GM18870 (cell line): ENCODE measurements around the gene KLHL17.
"Not testable (repeated sequence)": the region's sequence is repeated elsewhere in the genome, so short reads cannot be mapped to it uniquely, and the experiment has no call there.

Experiments used
- ATAC-seq: cut with Tn5 transposase; IDR thresholded peaks from one replicate; pipeline ENCODE4 v1.9.1; 2021; ENCODE audit warnings: moderate library complexity; ENCODE audit not compliant: unreplicated experiment

KLHL17 gene

DNA sequence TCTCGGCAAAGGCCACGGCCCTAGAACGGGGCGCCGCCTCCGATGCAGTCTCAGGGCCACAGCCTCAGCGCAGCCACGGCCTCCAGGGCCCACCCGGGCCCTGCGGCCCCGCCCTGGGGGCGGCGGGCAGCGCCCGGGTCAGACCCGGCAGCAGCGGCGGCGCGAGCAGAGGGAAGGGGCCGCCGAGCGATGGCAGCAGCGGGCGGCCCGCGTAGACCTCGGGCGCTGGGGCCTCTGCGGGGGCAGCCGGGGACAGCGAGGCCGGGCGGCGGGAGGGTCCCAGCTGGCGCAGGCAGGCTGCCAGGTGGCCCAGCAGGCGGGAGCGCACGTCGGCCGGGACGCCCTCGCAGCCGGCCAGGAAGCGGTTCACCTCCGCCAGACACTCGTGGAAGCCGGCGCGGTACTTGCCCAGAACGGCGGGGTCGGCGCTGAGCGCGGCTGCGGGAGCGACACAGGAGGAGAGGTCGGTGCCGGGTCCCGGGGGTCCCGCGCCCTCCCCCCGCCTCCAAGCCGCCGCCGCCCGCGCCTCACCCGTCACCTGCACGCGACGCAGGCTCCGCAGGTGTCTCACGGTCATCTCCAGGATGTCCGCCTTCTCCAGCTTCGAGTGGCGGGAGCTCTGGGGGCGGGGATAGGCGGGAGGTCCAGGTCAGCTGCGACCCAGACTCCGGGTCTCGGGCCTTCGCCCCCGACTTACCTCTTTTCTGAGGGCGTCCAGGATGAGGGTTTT lies 38.8 kb downstream of the KLHL17 start:
- ATAC-seq = no peak

GRCh38 chr1:999725-1000356 lies 39.5 kb downstream of the KLHL17 start, which contains the start of gene HES4:
Gene HES4 (minus strand): TSS chr1:1000097. CDS start chr1:999973, 124 bp downstream.
- no peak for ATAC-seq

GRCh38 chr1:1000357-1001056 lies 40.1 kb downstream of the KLHL17 start:
- no peak for ATAC-seq

DNA sequence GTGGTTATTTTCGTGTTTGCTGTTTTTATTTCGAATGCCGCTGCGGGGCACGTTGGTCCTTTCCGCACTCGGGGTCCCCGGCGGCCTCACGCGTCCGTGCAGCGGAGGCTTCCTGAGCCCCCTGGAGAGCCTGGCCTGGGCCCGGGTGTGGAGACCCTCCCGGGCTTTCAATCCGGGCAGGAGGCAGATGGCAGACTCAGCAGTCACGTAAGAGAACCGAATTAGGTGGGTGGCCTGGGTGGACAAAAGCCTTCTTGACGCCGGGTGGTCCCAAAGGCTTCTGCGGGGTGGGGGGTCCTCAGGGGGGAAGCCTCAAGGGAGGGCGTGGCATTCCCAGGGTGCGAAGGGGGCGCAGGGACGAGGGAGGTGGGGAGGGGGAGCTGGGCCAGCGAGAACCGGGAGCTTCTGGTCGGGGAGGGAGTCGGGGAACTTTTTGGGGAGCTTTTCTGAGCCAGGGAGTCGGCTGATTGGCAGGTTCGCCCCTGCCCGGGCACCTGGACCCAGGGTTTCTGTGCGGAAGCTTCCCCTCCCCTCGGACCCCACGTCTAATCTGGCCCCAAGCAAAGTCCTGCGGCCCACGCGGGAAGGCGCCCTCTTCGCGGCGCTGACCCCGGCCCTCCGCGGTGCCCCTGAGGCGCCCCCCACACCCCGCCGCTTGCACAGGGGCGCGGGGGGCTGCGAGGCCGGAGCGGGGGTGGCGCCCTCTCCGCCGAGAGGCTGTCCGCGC lies 40.8 kb downstream of the KLHL17 start:
- ATAC-seq = no peak

- no peak for ATAC-seq
Measured at GRCh38 chr1:1003618-1004419, 43.4 kb downstream of the KLHL17 start.

DNA sequence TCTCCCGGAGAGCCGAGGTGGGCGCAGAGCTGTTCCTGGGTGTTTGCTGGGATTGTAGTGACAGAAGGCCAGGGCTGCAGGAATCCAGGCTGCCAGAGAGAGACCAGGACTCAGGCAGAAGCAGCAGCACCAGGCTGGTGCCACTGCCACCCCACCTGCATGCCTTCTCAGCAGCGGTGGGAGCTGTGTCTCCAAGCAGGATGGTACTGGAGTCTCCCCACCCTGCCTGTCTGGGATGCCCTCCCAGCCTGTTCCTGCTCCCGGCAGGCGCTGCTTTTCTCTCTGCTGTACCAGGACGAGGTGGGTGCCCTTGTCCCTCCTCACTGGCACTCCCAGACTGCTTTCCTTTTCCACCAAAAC lies 44.0 kb downstream of the KLHL17 start:
- ATAC-seq = no peak

- ATAC-seq = no peak
Measured at GRCh38 chr1:1004780-1005697, 44.7 kb downstream of the KLHL17 start.

- no peak for ATAC-seq
Measured at GRCh38 chr1:1005774-1006304, 45.5 kb downstream of the KLHL17 start.

DNA sequence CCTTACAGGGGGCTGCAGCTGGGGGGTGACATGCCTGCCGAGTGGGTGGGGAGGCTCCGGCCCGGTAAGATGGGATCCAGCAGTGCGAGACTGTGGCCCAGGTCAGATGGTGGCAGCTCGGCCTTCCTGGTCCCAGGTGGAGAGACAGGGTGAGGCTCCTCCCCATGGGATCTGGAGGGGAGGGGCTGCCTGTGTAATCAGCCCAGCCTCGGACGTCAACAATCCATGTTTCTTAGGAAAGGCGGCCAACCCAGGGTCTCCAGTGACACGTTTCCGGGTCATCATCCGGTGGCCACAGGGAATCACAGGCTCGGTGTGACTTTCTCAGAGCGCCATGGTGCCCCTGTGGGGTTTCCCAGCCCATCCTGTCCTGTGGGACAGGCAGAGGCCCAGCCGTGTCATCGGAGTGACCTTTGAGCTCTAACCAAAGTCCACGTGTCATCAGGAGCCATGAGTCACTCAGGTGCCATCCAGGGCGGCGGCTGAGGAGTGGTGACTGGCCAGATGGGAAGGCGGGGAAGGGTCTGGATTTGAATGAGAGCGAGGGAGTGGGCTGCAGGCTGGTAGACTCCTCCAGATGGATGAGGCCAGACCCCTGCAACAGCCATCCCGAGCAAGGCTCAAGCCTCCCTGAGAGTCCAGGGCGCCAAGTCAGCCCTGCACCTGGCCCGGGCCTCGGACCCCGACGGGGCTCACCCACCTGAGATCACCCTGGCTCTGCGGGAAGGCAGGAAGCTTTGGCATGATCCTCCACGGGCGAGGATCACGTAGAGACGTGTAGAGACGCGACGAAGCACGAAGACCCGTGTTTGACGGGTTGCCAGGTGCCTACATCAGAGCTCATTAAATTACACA lies 46.1 kb downstream of the KLHL17 start:
- no peak for ATAC-seq

DNA sequence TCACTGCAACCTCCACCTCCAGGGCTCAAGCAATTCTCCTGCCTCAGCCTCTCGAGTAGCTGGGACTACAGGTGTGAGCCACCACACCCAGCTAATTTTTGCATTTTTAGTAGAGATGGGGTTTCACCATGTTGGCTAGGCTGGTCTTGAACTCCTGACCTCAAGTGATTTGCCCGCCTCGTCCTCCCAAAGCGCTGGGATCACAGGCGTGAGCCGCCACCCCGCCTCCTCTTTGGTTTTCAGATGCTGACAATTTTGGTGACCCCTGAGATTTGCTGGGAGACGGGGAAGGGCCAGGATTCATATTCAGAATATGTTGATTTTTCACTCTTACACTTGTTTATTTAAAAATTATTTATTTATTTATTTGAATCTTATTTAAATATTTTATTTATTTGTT lies 49.7 kb downstream of the KLHL17 start:
- ATAC-seq = not testable (repeated sequence)

- ATAC-seq = no peak
Measured at GRCh38 chr1:1011396-1011949, 51.1 kb downstream of the KLHL17 start.

DNA sequence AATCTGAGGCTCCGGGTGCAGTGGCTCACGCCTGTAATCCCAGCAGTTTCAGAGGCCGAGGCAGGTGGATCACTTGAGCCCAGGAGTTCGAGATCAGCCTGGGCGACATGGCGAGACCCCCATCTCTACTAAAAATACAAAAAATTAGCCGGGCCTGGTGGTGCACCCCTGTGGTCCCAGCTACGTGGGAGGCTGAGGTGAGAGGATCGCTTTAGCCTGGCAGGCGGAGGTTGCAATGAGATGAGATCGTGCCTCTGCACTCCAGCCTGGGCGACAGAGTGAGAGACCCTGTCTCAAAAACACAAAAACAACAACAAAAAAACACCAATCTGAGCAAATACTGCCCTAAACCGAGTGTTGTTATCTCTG lies 52.3 kb downstream of the KLHL17 start:
- not testable (repeated sequence) for ATAC-seq

- peak; percentile 52 for ATAC-seq
Measured at GRCh38 chr1:1013105-1013921, 52.9 kb downstream of the KLHL17 start, which contains the start of gene ISG15. Gene ISG15 (plus strand): TSS chr1:1013497. CDS start chr1:1013574, 77 bp downstream.

- no peak for ATAC-seq
Measured at GRCh38 chr1:1013922-1014648, 53.7 kb downstream of the KLHL17 start.

- no peak for ATAC-seq
Measured at GRCh38 chr1:1014799-1015681, 54.7 kb downstream of the KLHL17 start.
